HepG2 (cell line): ENCODE measurements around the gene IFIT5. TPM values are rescaled to one million over a fixed set of nuclear protein-coding genes. Genes with fewer than 3 reads are reported as not detected.

Experiments
- GABPB1 ChIP-seq: IDR thresholded peaks from 2 replicates; pipeline ENCODE4 v1.6.1; 2016; ENCODE audit warnings: mild to moderate bottlenecking, missing genetic modification reagents, moderate library complexity, missing compliant biosample characterization
- HBP1 ChIP-seq: IDR thresholded peaks from 2 replicates; pipeline ENCODE4 v1.6.1; 2016; ENCODE audit warnings: low read depth, control low read depth
- HES4 ChIP-seq: sonication (generic); formaldehyde crosslinking; IDR thresholded peaks from 2 replicates; pipeline ENCODE4 v1.9.0; 2021; ENCODE audit warnings: mild to moderate bottlenecking, missing genetic modification reagents, borderline replicate concordance
- KAT7 ChIP-seq: IDR thresholded peaks from 2 replicates; pipeline ENCODE4 v1.6.1; 2018; ENCODE audit warnings: borderline replicate concordance, missing compliant biosample characterization
- KLF12 ChIP-seq: sonication (generic); formaldehyde crosslinking; IDR thresholded peaks from 2 replicates; pipeline ENCODE4 v1.4.0; 2020; ENCODE audit warnings: missing genetic modification reagents, borderline replicate concordance
- MIER3 ChIP-seq: IDR thresholded peaks from 2 replicates; pipeline ENCODE4 v1.6.1; 2016; ENCODE audit warnings: missing compliant biosample characterization, borderline replicate concordance
- MYC ChIP-seq: sonication (generic); formaldehyde crosslinking; IDR thresholded peaks from 2 replicates; pipeline ENCODE4 v1.9.0; 2021; ENCODE audit warnings: missing genetic modification reagents, borderline replicate concordance
- NFKB2 ChIP-seq: sonication (generic); formaldehyde crosslinking; IDR thresholded peaks from 2 replicates; pipeline ENCODE4 v1.4.0; 2020; ENCODE audit warnings: missing genetic modification reagents, borderline replicate concordance
- RXRB ChIP-seq: IDR thresholded peaks from 2 replicates; pipeline ENCODE4 v1.6.1; 2016; ENCODE audit warnings: borderline replicate concordance, missing genetic modification reagents, missing compliant biosample characterization
- SMC3 ChIP-seq: IDR thresholded peaks from 2 replicates; pipeline ENCODE4 v1.6.1; 2011; ENCODE audit warnings: low read length, improper control_type of control experiment
- TGIF2 ChIP-seq: IDR thresholded peaks from 2 replicates; pipeline ENCODE4 v1.6.1; 2016; ENCODE audit warnings: control low read depth, missing compliant biosample characterization
- THAP9 ChIP-seq: sonication (generic); formaldehyde crosslinking; IDR thresholded peaks from 2 replicates; pipeline ENCODE4; 2020; ENCODE audit warnings: missing genetic modification reagents, mild to moderate bottlenecking, borderline replicate concordance
- ZBTB40 ChIP-seq, 2 experiments: fragments of 450-650 bp in 1 of 2; sonication (generic) in 1 of 2; formaldehyde crosslinking in 1 of 2; IDR thresholded peaks; 2 replicates each; pipeline versions ENCODE4 v1.6.1 to v1.8.0; 2016 to 2022; ENCODE audit warnings: antibody characterized with exemption in 1 of 2, mild to moderate bottlenecking in 1 of 2, missing genetic modification reagents in 1 of 2
- ZC3H4 ChIP-seq: sonication (generic); formaldehyde crosslinking; IDR thresholded peaks from 2 replicates; pipeline ENCODE4 v1.4.0; 2020; ENCODE audit warnings: missing genetic modification reagents, borderline replicate concordance
- polyA plus RNA-seq, 8 experiments: library from polyadenylated mRNA; depleted of rRNA in 3 of 8; stranded (reverse) in 7 of 8; unstranded in 1 of 8; fragments of >200 nt; fragmentation: Illumina TruSeq in 4 of 8; extraction: Trizol in 4 of 8; gene quantifications; 2 replicates each; pipeline versions ENCODE4 v1.2.1 to v1.2.3, GENCODE V29; 2011 to 2016; ENCODE audit warnings: low read depth in 4 of 8, missing spikeins in 1 of 8, mixed read lengths in 1 of 8; ENCODE audit not compliant: insufficient read depth in 1 of 8
- total RNA-seq, 5 experiments: library from RNA; depleted of rRNA; stranded (reverse); fragments of >200 nt; fragmentation: Illumina TruSeq; extraction: Trizol; gene quantifications; 2 replicates each; pipeline ENCODE4 v1.2.3, GENCODE V29; 2016; ENCODE audit warnings: low read depth in 1 of 5

IFIT5 gene
- total and polyA plus RNA-seq, 2 of the 13 experiments (the other 11 are each of a cell fraction or from before 2014, with no cell fraction given): 2.2 to 8.3 TPM

DNA sequence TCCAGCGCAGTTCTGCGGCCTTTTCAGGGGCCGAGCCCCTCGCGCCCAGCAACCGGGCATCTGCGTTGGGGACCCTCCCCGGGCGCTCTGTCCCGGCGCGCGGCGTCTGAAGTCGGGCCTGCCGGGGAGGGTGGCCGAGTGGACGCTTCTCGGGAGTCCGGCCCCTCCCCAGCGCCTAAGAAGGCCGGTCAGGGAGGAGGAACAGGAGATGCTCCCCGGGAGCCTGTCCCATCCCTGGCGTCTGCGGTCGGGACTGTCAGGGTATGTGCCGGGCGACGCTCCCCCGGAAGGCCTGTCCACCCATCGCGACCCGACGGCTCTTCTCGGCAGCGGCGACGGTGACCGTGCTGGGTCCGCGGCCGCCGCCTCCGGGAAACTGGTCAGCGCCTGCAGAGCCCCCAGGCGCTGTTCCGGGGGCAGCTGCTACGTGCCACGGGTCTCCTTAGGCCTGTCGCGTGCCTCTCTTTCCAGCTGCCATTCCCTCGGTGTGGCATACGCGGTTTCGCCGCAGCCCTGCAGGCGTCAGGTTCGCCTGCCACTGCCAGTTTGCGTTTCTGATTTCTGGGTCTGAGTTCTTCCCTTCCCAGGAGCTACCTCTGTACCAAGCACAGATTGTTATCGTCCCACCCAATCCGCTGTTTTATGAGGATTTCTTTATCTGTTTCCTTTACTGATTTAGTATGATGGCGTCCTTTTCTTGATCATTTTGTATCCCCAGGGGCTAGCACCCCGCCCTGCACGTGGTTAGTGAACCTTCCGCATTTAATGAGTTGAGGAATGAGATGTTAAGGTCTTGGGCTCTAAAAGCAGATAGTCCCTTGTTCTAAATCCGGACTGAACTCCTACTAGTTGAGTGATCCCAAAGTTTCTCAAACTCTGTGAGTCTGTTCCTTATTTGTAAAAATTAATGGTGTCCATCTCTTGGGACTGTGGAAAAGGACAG lies 782 bp downstream of the IFIT5 start (continued):
- TF ChIP-seq RXRB (CRISPR knock-in tag) (0 out of 2 replicates have a peak, but pooled peaks have one; percentile 9), TGIF2 (CRISPR knock-in tag) (peak; percentile 38; the same call in 1 of the 2 replicates), HBP1 (CRISPR knock-in tag) (no peak; the same call in 1 of the 2 replicates), SMC3 (no peak), MYC (CRISPR knock-in tag) (peak; percentile 15; the same call in 1 of the 2 replicates), ZC3H4 (CRISPR knock-in tag) (no peak), HES4 (CRISPR knock-in tag) (peak; percentile 14), GABPB1 (peak; percentile 90), NFKB2 (CRISPR knock-in tag) (peak; percentile 71; the same call in 1 of the 2 replicates), KAT7 (peak; percentile 65; the same call in 1 of the 2 replicates), MIER3 (CRISPR knock-in tag) (no peak), ZBTB40 (IDR thresholded peaks at IDR 0.05) (no peak), ZBTB40 (CRISPR knock-in tag; IDR thresholded peaks at IDR 0.05) (0 out of 2 replicates have a peak, but pooled peaks have one; percentile 30), THAP9 (peak; percentile 90; the same call in 1 of the 2 replicates), KLF12 (CRISPR knock-in tag) (no peak)
